HEK293 (cell line): ENCODE results near the gene PLXNA3.

Source experiments
- CTCF ChIA-PET: fragments of 350-600 bp; formaldehyde crosslinking; extraction: SDS; loops from one replicate; lab custom pipeline; 2021; ENCODE audit warnings: antibody characterized with exemption; lab: Yijun Ruan, JAX
- POLR2A ChIA-PET: fragments of 300-600 bp; formaldehyde crosslinking; extraction: SDS; loops from one replicate; lab custom pipeline; 2020; ENCODE audit warnings: antibody characterized with exemption, inconsistent platforms; lab: Yijun Ruan, JAX
- H3K27ac ChIP-seq: fragments of 200-500 bp; sonication (Bioruptor generic); 2 replicates; pipeline ENCODE4 v1.5.1; 2014; ENCODE audit warnings: low read depth, low read length, control low read depth, inconsistent platforms; ENCODE audit errors: extremely low read depth
- H3K36me3 ChIP-seq, 2 experiments: fragments of 200-500 bp in 1 of 2; sonication (Bioruptor generic) in 1 of 2; 1 replicate in 1 of 2; 2 replicates in 1 of 2; pipeline ENCODE4 v1.5.1; 2014 to 2017; ENCODE audit warnings: inconsistent platforms in 2 of 2, low read length in 2 of 2; ENCODE audit not compliant: control insufficient read depth in 2 of 2, insufficient read depth in 1 of 2
- H3K4me1 ChIP-seq: fragments of 200-500 bp; sonication (Bioruptor generic); 2 replicates; pipeline ENCODE4 v1.5.1; 2014; ENCODE audit warnings: mild to moderate bottlenecking, low read length, inconsistent platforms; ENCODE audit not compliant: control insufficient read depth, insufficient read depth
- H3K4me3 ChIP-seq: 2 replicates; pipeline ENCODE4 v1.5.1; 2011; ENCODE audit warnings: low read depth, mild to moderate bottlenecking, control low read depth, low read length, moderate library complexity
- H3K9me3 ChIP-seq: fragments of 200-500 bp; sonication (Bioruptor generic); 2 replicates; pipeline ENCODE4 v1.5.1; 2014; ENCODE audit warnings: low read depth, low read length, inconsistent platforms; ENCODE audit not compliant: control insufficient read depth, insufficient read depth
- EGR2 ChIP-seq: fragments of 450-650 bp; formaldehyde crosslinking; IDR thresholded peaks from 2 replicates; pipeline ENCODE4 v1.5.1; 2016; ENCODE audit warnings: low read depth, missing biosample characterization, missing genetic modification characterization
- KLF1 ChIP-seq: fragments of 450-650 bp; formaldehyde crosslinking; IDR thresholded peaks from 2 replicates; pipeline ENCODE4 v1.5.1; 2016; ENCODE audit warnings: missing biosample characterization, missing genetic modification characterization
- PRDM1 ChIP-seq: fragments of 450-650 bp; formaldehyde crosslinking; IDR thresholded peaks from 2 replicates; pipeline ENCODE4; 2016; ENCODE audit warnings: missing biosample characterization, missing genetic modification characterization
- ZFHX2 ChIP-seq: fragments of 450-650 bp; formaldehyde crosslinking; conservative IDR thresholded peaks from 2 replicates; pipeline ENCODE4 v1.5.1; 2016; ENCODE audit warnings: missing biosample characterization, missing genetic modification characterization
- ZIC2 ChIP-seq: fragments of 450-650 bp; formaldehyde crosslinking; IDR thresholded peaks from 2 replicates; pipeline ENCODE4 v1.5.1; 2016; ENCODE audit warnings: missing biosample characterization, missing genetic modification characterization
- ZNF157 ChIP-seq: fragments of 450-650 bp; formaldehyde crosslinking; IDR thresholded peaks from 2 replicates; pipeline ENCODE4 v1.5.1; 2016; ENCODE audit warnings: missing biosample characterization, missing genetic modification characterization
- ZNF16 ChIP-seq: fragments of 450-650 bp; formaldehyde crosslinking; IDR thresholded peaks from 2 replicates; pipeline ENCODE4 v1.5.1; 2016; ENCODE audit warnings: low read depth, missing biosample characterization, missing genetic modification characterization
- ZNF248 ChIP-seq: fragments of 450-650 bp; formaldehyde crosslinking; IDR thresholded peaks from 2 replicates; pipeline ENCODE4 v1.5.1; 2017; ENCODE audit warnings: missing biosample characterization, missing genetic modification characterization
- ZNF391 ChIP-seq: fragments of 450-650 bp; formaldehyde crosslinking; IDR thresholded peaks from 2 replicates; pipeline ENCODE4 v1.5.1; 2016; ENCODE audit warnings: low read depth, missing biosample characterization, missing genetic modification characterization, borderline replicate concordance
- ZNF600 ChIP-seq: fragments of 450-650 bp; formaldehyde crosslinking; IDR thresholded peaks from 2 replicates; pipeline ENCODE4 v1.5.1; 2016; ENCODE audit warnings: missing biosample characterization, missing genetic modification characterization
- ZNF658 ChIP-seq: fragments of 450-650 bp; formaldehyde crosslinking; IDR thresholded peaks from 2 replicates; pipeline ENCODE4; 2016; ENCODE audit warnings: missing biosample characterization, missing genetic modification characterization
- ZXDB ChIP-seq: fragments of 450-650 bp; formaldehyde crosslinking; IDR thresholded peaks from 2 replicates; pipeline ENCODE4 v1.5.1; 2016; ENCODE audit warnings: missing biosample characterization, missing genetic modification characterization
- TF ChIP-seq, protein P1 (sequence below): fragments of 450-650 bp; formaldehyde crosslinking; IDR thresholded peaks from 2 replicates; pipeline ENCODE4 v1.5.1; 2017; ENCODE audit warnings: missing biosample characterization, missing genetic modification characterization
- TF ChIP-seq, protein P2 (sequence below): fragments of 450-650 bp; formaldehyde crosslinking; IDR thresholded peaks from 2 replicates; pipeline ENCODE4 v1.5.1; 2016; ENCODE audit warnings: missing biosample characterization, missing genetic modification characterization
- TF ChIP-seq, protein P3 (sequence below): fragments of 450-650 bp; formaldehyde crosslinking; IDR thresholded peaks from 2 replicates; pipeline ENCODE4 v1.5.1; 2017; ENCODE audit warnings: missing biosample characterization, missing genetic modification characterization
- TF ChIP-seq, protein P4 (sequence below): fragments of 450-650 bp; formaldehyde crosslinking; IDR thresholded peaks from 2 replicates; pipeline ENCODE4 v1.5.1; 2016; ENCODE audit warnings: missing biosample characterization, missing genetic modification characterization
- TF ChIP-seq, protein P5 (sequence below): fragments of 450-650 bp; formaldehyde crosslinking; IDR thresholded peaks from 2 replicates; pipeline ENCODE4 v1.5.1; 2016; ENCODE audit warnings: missing biosample characterization, missing genetic modification characterization, low read depth

The PLXNA3 gene

GRCh38 chrX:154513716-154514115 lies 55.6 kb downstream of the PLXNA3 start:
- POLR2A ChIA-PET = interaction anchor here (0.9 to 3.1 kb wide), 2 partner anchors 23 to 27 kb away, joined by 4 to 35 read pairs; partner anchors contain the start of gene SLC10A3
- TF ChIP-seq EGR2 (tag by site-specific recombination) (peak; percentile 90), ZNF16 (tag by site-specific recombination) (no peak), ZFHX2 (tag by site-specific recombination) (peak; percentile 68), ZNF658 (tag by site-specific recombination) (no peak), ZNF248 (tag by site-specific recombination) (no peak), ZXDB (tag by site-specific recombination) (no peak), PRDM1 (tag by site-specific recombination) (peak; percentile 67), ZNF391 (tag by site-specific recombination) (no peak)
- TF ChIP-seq, protein P1, sequence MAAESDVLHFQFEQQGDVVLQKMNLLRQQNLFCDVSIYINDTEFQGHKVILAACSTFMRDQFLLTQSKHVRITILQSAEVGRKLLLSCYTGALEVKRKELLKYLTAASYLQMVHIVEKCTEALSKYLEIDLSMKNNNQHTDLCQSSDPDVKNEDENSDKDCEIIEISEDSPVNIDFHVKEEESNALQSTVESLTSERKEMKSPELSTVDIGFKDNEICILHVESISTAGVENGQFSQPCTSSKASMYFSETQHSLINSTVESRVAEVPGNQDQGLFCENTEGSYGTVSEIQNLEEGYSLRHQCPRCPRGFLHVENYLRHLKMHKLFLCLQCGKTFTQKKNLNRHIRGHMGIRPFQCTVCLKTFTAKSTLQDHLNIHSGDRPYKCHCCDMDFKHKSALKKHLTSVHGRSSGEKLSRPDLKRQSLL (tag by site-specific recombination) = no peak
- TF ChIP-seq, all 188 proteins: peak for 3
- Histone ChIP-seq H3K4me1 (peaks cover 3% of the 10 kb centered on the region; the same call in 1 of the 2 replicates), H3K9me3 (no peaks in the 10 kb centered on the region), H3K36me3 (peaks cover 4 to 26% of the 10 kb centered on the region in 2 experiments; a peak in 2 of 3 replicates), H3K4me3 (no peak overlapping the region), H3K27ac (no peak overlapping the region)
- CTCF ChIA-PET = interaction anchor here (0.5 to 0.6 kb wide), 2 partner anchors 27 to 1571 kb away, joined by 3 read pairs; partner anchors contain the start of gene UBL4A

DNA sequence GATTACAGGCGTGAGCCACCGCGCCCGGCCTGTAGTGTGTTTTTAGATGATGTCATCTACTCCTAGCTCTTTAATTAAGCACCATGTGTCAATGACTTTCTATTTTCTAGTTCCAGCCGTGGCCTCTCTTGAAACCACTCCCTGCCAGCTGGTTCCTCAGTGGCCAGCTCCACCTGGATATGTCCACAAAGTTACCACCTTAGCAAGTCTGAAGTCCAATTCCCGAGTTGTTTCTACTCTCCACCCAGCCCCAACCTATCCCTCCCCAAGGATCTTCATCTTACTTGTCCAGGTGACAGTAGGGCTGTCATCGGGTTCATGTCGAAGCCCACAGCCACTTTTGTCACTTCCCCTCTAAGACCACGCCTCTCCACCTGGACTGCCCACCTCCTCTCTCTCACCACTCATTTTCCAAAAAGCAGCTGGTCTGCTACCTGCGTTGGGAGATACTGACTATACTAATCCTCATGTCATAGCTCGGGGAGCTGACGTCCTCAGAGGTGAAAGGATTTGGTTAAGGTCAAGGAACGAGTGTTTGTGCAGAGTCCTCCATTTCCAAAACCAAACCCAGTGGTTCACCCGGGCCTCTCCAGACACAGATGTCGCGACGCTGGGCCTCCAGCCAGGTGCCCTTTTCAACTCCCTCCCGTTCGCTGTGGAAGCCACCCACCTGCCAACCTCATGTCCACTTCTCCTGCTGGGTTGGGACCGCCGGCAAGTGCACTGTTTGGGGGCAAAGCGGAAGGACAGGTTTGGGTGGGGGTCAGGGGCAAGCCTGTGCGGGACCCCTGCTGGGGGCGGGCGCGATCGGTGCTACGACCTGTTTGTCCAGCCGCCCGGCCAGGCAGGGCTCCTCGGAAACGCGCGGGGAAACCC lies 57.2 kb downstream of the PLXNA3 start:
- Histone ChIP-seq H3K4me3 (peak overlapping the region; percentile 71), H3K27ac (peak overlapping the region; percentile 77), H3K9me3 (no peaks in the 10 kb centered on the region), H3K36me3 (peaks cover 0 to 13% of the 10 kb centered on the region in 2 experiments; a peak in 2 of 3 replicates), H3K4me1 (peaks cover 3% of the 10 kb centered on the region; the same call in 1 of the 2 replicates)
- no peak for TF ChIP-seq ZNF600 (tag by site-specific recombination)
- TF ChIP-seq, protein P2, sequence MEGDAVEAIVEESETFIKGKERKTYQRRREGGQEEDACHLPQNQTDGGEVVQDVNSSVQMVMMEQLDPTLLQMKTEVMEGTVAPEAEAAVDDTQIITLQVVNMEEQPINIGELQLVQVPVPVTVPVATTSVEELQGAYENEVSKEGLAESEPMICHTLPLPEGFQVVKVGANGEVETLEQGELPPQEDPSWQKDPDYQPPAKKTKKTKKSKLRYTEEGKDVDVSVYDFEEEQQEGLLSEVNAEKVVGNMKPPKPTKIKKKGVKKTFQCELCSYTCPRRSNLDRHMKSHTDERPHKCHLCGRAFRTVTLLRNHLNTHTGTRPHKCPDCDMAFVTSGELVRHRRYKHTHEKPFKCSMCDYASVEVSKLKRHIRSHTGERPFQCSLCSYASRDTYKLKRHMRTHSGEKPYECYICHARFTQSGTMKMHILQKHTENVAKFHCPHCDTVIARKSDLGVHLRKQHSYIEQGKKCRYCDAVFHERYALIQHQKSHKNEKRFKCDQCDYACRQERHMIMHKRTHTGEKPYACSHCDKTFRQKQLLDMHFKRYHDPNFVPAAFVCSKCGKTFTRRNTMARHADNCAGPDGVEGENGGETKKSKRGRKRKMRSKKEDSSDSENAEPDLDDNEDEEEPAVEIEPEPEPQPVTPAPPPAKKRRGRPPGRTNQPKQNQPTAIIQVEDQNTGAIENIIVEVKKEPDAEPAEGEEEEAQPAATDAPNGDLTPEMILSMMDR (tag by site-specific recombination) = no peak
- TF ChIP-seq KLF1 = 0 out of 2 replicates have a peak, but pooled peaks have one; percentile 23
- no peak for TF ChIP-seq ZNF157 (tag by site-specific recombination)
- TF ChIP-seq, protein P3, sequence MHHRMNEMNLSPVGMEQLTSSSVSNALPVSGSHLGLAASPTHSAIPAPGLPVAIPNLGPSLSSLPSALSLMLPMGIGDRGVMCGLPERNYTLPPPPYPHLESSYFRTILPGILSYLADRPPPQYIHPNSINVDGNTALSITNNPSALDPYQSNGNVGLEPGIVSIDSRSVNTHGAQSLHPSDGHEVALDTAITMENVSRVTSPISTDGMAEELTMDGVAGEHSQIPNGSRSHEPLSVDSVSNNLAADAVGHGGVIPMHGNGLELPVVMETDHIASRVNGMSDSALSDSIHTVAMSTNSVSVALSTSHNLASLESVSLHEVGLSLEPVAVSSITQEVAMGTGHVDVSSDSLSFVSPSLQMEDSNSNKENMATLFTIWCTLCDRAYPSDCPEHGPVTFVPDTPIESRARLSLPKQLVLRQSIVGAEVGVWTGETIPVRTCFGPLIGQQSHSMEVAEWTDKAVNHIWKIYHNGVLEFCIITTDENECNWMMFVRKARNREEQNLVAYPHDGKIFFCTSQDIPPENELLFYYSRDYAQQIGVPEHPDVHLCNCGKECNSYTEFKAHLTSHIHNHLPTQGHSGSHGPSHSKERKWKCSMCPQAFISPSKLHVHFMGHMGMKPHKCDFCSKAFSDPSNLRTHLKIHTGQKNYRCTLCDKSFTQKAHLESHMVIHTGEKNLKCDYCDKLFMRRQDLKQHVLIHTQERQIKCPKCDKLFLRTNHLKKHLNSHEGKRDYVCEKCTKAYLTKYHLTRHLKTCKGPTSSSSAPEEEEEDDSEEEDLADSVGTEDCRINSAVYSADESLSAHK (tag by site-specific recombination) = 0 out of 2 replicates have a peak, but pooled peaks have one; percentile 18
- TF ChIP-seq, protein P4, sequence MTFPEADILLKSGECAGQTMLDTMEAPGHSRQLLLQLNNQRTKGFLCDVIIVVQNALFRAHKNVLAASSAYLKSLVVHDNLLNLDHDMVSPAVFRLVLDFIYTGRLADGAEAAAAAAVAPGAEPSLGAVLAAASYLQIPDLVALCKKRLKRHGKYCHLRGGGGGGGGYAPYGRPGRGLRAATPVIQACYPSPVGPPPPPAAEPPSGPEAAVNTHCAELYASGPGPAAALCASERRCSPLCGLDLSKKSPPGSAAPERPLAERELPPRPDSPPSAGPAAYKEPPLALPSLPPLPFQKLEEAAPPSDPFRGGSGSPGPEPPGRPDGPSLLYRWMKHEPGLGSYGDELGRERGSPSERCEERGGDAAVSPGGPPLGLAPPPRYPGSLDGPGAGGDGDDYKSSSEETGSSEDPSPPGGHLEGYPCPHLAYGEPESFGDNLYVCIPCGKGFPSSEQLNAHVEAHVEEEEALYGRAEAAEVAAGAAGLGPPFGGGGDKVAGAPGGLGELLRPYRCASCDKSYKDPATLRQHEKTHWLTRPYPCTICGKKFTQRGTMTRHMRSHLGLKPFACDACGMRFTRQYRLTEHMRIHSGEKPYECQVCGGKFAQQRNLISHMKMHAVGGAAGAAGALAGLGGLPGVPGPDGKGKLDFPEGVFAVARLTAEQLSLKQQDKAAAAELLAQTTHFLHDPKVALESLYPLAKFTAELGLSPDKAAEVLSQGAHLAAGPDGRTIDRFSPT (tag by site-specific recombination) = peak; percentile 24; the same call in 1 of the 2 replicates
- TF ChIP-seq, protein P5, sequence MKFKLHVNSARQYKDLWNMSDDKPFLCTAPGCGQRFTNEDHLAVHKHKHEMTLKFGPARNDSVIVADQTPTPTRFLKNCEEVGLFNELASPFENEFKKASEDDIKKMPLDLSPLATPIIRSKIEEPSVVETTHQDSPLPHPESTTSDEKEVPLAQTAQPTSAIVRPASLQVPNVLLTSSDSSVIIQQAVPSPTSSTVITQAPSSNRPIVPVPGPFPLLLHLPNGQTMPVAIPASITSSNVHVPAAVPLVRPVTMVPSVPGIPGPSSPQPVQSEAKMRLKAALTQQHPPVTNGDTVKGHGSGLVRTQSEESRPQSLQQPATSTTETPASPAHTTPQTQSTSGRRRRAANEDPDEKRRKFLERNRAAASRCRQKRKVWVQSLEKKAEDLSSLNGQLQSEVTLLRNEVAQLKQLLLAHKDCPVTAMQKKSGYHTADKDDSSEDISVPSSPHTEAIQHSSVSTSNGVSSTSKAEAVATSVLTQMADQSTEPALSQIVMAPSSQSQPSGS (tag by site-specific recombination) = peak; percentile 87
- TF ChIP-seq ZIC2 (tag by site-specific recombination) = peak; percentile 31
- ChIA-PET POLR2A (interaction anchor here (1.0 to 3.1 kb wide), 4 partner anchors 16 to 144 kb away, joined by 3 to 35 read pairs (median 3); partner anchors contain the start of genes SLC10A3 and UBL4A), CTCF (interaction anchor here (0.5 to 0.6 kb wide), 3 partner anchors 12 to 31 kb away, joined by 3 to 5 read pairs (median 4); no protein-coding TSS in a partner anchor)
